K562 (cell line): ENCODE measurements around the gene DIP2B. TPM values are rescaled to one million over a fixed set of nuclear protein-coding genes. Genes with fewer than 3 reads are reported as not detected.

ENCODE experiments used
- ATAC-seq: fragments of 200-7000 bp; cut with Tn5 transposase; 3 replicates; pipeline ENCODE4 v1.9.1; 2020; ENCODE audit warnings: moderate library complexity
- BruUV-seq: library from RNA; stranded (reverse); fragments of 400-500 nt; replicated peaks from 2 replicates; lab custom pipeline; 2021; lab: Mats Ljungman, UMichigan
- CTCF ChIA-PET: fragments of 300-600 bp; formaldehyde crosslinking; extraction: SDS; loops from one replicate; lab custom pipeline; 2021; ENCODE audit warnings: low intra/inter-chr PET ratio; lab: Yijun Ruan, JAX
- POLR2A ChIA-PET: fragments of 300-600, 350-650 bp; sonication (Branson Sonifier 250); formaldehyde crosslinking; extraction: SDS; loops from one replicate; lab custom pipeline; 2021; ENCODE audit warnings: antibody characterized with exemption, inconsistent platforms; lab: Yijun Ruan, JAX
- DNase-seq, 4 experiments: peaks; one replicate each; pipeline versions ENCODE4 v3.0.0 to v3.0.0-alpha.2; 2011 to 2018; ENCODE audit warnings: low spot score in 3 of 4, mixed read lengths in 3 of 4; ENCODE audit errors: extremely low read depth in 1 of 4
- FAIRE-seq: peaks from 2 replicates; lab custom pipeline; 2011; peaks lifted over from hg19 to GRCh38; lab: Jason Lieb, UNC
- H2AFZ ChIP-seq: 2 replicates; pipeline ENCODE4 v1.6.0; 2011; ENCODE audit warnings: low read depth, low read length, control low read depth, inconsistent platforms
- H3K27ac ChIP-seq: fragments of 200-600 bp; 3 replicates; pipeline ENCODE4 v1.8.0; 2011; ENCODE audit warnings: low read depth, mild to moderate bottlenecking, control low read depth, inconsistent platforms, low read length, moderate library complexity, mixed read lengths; ENCODE audit errors: extremely low read depth
- H3K27me3 ChIP-seq, 2 experiments: fragments of 300-600 bp in 1 of 2; 2 replicates in 1 of 2; 3 replicates in 1 of 2; pipeline versions ENCODE4 v1.6.0 to v1.8.0; 2011; ENCODE audit warnings: inconsistent platforms in 2 of 2, low read length in 2 of 2, mild to moderate bottlenecking in 1 of 2, mixed read lengths in 1 of 2, moderate library complexity in 1 of 2; ENCODE audit not compliant: control insufficient read depth in 2 of 2, insufficient read depth in 2 of 2
- H3K36me3 ChIP-seq: fragments of 300-600 bp; 3 replicates; pipeline ENCODE4 v1.8.0; 2011; ENCODE audit warnings: mild to moderate bottlenecking, low read length, inconsistent platforms; ENCODE audit not compliant: control insufficient read depth, insufficient read depth
- H3K4me1 ChIP-seq, 2 experiments: fragments of 200-600 bp in 1 of 2; replicated peaks in 1 of 2; 2 replicates in 1 of 2; 3 replicates in 1 of 2; pipeline versions ENCODE4 v1.5.1 to v1.8.0; 2011; ENCODE audit warnings: inconsistent platforms in 2 of 2, low read length in 2 of 2, mild to moderate bottlenecking in 1 of 2, mixed read lengths in 1 of 2, moderate library complexity in 1 of 2; ENCODE audit not compliant: control insufficient read depth in 2 of 2, insufficient read depth in 2 of 2
- H3K4me2 ChIP-seq: 2 replicates; pipeline ENCODE4 v1.6.1; 2011; ENCODE audit warnings: low read length, control low read depth, inconsistent platforms, mixed read lengths; ENCODE audit not compliant: insufficient read depth
- H3K4me3 ChIP-seq: fragments of 200-600 bp; sonication (generic), shearing (Covaris generic); 2 replicates; pipeline ENCODE4 v1.5.1; 2016; ENCODE audit warnings: control low read depth, inconsistent platforms
- H3K79me2 ChIP-seq: fragments of 200-600 bp; 3 replicates; pipeline ENCODE4 v1.8.0; 2011; ENCODE audit warnings: low read length, inconsistent platforms; ENCODE audit not compliant: control insufficient read depth, insufficient read depth
- H3K9ac ChIP-seq, 2 experiments: 2 replicates each; pipeline versions ENCODE4 v1.6.0 to v1.6.1; 2011; ENCODE audit warnings: low read depth in 2 of 2, low read length in 2 of 2, control low read depth in 1 of 2, inconsistent platforms in 1 of 2, mild to moderate bottlenecking in 1 of 2, mixed read lengths in 1 of 2; ENCODE audit not compliant: insufficient read depth in 1 of 2
- H3K9me1 ChIP-seq: one replicate; pipeline ENCODE4 v1.6.0; 2011; ENCODE audit warnings: inconsistent platforms, mild to moderate bottlenecking, low read length, moderate library complexity; ENCODE audit not compliant: control insufficient read depth, insufficient read depth
- H3K9me3 ChIP-seq: replicated peaks from 2 replicates; pipeline ENCODE4 v1.5.1; 2011; ENCODE audit warnings: low read depth, low read length, inconsistent platforms; ENCODE audit not compliant: control insufficient read depth, insufficient read depth
- H4K20me1 ChIP-seq: replicated peaks from 2 replicates; pipeline ENCODE4 v1.6.1; 2011; ENCODE audit warnings: low read length, inconsistent platforms, mixed read lengths; ENCODE audit not compliant: control insufficient read depth, insufficient read depth
- ESRRA ChIP-seq: fragments of 450-650 bp; IDR thresholded peaks from 2 replicates; pipeline ENCODE4 v1.6.1; 2014; ENCODE audit warnings: low read depth, mild to moderate bottlenecking, moderate library complexity, borderline replicate concordance
- FOXP1 ChIP-seq: sonication (generic); formaldehyde crosslinking; IDR thresholded peaks from 2 replicates; pipeline ENCODE4 v1.8.0; 2022; ENCODE audit warnings: mild to moderate bottlenecking, missing genetic modification reagents
- GTF2E2 ChIP-seq: fragments of 200-800 bp; sonication (Bioruptor generic); IDR thresholded peaks from 2 replicates; pipeline ENCODE4 v1.6.1; 2016; ENCODE audit warnings: missing genetic modification characterization, missing compliant biosample characterization
- HNRNPUL1 ChIP-seq: fragments of 200-400 bp; formaldehyde crosslinking; IDR thresholded peaks from 2 replicates; pipeline ENCODE4 v1.6.1; 2017; ENCODE audit warnings: low read length
- TSC22D4 ChIP-seq: fragments of 450-650 bp; IDR thresholded peaks from 2 replicates; pipeline ENCODE4 v1.6.1; 2016; ENCODE audit warnings: missing genetic modification characterization, missing biosample characterization, control low read depth
- ZSCAN32 ChIP-seq: fragments of 450-650 bp; formaldehyde crosslinking; IDR thresholded peaks from 2 replicates; pipeline ENCODE4 v1.4.0; 2020; ENCODE audit warnings: mild to moderate bottlenecking, moderate library complexity
- WGBS: fragments of 100-300 bp; shearing (Covaris generic); methylation state at CpG from one replicate; pipeline ENCODE4 v1.1.6; 2016; ENCODE audit warnings: low coverage, mixed read lengths; ENCODE audit not compliant: insufficient coverage; ENCODE audit errors: missing lambda C conversion rate; 5-methylcytosine and 5-hydroxymethylcytosine counted together
- in situ Hi-C: fragments of 300-500 bp; cut with MboI; formaldehyde crosslinking; loops from 4 replicates; pipeline ENCODE4 v1.15.0; 2018; ENCODE audit warnings: inconsistent platforms, mixed read lengths
- intact Hi-C: fragments of 100-400 bp; cut with micrococcal nuclease; formaldehyde crosslinking; loops from 2 replicates; pipeline ENCODE4 v1.14.2; 2022
- polyA plus RNA-seq, 8 experiments: library from polyadenylated mRNA; depleted of rRNA in 4 of 8; stranded (reverse) in 5 of 8; unstranded in 3 of 8; fragments of >200 nt; fragmentation: Nextera tagmentation in 2 of 8; fragmentation: Illumina TruSeq in 1 of 8; extraction: Ambion mirVana in 2 of 8; extraction: Trizol in 1 of 8; gene quantifications; 2 replicates each; pipeline versions ENCODE4 v1.2.1 to v1.2.3, GENCODE V29; 2011 to 2014; ENCODE audit warnings: inconsistent platforms in 1 of 8, missing spikeins in 1 of 8
- total RNA-seq, 7 experiments: library from RNA; depleted of rRNA in 6 of 7; stranded (reverse); fragments of >200 nt in 6 of 7; fragmentation: Illumina TruSeq in 2 of 7; extraction: Trizol in 2 of 7; gene quantifications; 2 replicates each; pipeline versions ENCODE4 v1.2.1 to v1.2.3, GENCODE V29; 2011 to 2021; ENCODE audit warnings: low replicate concordance in 1 of 7
- TF ChIP-seq, protein P1 (sequence below): sonication (generic); formaldehyde crosslinking; IDR thresholded peaks from 2 replicates; pipeline ENCODE4 v1.8.1; 2022; ENCODE audit warnings: missing genetic modification reagents

Gene DIP2B
- total and polyA plus RNA-seq, 9 of the 15 experiments (the other 6 are each of a cell fraction or from before 2014, with no cell fraction given) = 4.6 to 26.1 (median 18.8) TPM

DNA sequence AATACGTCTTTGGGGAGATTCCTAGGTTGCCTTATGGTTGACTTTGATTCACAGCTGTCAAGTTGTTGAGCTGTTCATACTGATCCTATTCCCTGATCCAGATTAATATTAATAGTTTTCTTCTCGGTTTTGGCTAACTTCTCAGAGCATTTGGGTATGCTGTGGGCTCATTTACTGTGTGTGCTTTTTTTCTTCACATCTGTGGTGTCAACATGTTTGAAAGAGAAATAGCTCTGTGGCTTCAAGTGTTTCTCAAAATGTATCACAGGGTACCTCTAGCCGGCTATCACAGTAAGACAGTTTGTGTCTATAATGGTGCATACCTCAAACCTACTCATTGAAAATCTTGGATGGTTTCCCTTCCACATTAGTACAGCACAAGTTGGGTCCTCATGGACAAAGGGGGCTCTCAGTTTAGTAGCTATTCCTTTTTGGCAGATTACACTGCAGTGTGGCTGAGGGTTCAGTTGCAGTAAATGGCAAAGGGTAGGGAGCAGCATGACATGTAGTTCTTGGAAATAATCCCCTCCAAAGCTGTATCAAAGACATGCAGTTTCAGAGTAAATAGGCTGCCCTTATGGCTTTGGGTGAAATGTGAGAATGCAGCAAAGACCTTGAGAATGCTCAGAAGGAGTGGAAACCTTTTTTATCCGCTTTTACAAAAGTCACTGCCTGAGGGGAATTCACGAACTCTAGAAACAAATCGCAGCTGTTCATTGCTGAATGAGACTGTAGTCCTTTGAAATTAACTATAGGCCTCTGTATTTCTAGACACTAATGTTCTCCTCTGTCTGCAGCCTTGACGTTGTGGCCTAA, 156.7 kb downstream of the DIP2B start (continued):
- TF ChIP-seq, protein P1, sequence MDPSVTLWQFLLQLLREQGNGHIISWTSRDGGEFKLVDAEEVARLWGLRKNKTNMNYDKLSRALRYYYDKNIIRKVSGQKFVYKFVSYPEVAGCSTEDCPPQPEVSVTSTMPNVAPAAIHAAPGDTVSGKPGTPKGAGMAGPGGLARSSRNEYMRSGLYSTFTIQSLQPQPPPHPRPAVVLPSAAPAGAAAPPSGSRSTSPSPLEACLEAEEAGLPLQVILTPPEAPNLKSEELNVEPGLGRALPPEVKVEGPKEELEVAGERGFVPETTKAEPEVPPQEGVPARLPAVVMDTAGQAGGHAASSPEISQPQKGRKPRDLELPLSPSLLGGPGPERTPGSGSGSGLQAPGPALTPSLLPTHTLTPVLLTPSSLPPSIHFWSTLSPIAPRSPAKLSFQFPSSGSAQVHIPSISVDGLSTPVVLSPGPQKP = no peak

DNA sequence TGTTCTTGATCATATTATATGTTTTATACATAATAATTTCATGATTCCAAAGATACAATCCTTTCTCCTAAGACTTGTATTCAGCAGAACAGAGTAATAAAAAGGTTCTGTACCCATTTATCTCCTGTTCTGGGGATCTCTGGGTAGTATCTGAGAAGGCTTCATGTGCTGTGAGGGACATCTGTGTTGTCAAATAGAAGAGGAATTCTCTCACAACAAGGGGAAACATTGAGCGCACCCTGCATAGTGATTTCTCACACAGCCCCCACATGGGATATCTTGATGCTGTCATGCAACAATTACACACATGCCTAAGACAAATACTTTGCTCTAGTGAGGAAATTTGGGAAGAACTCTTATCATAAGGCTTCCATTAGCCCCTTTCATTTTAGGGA, 157.3 kb downstream of the DIP2B start:
- Histone ChIP-seq H3K4me2 (no peak overlapping the region), H3K4me1 (no peaks in the 10 kb centered on the region), H3K36me3 (peaks cover 8% of the 10 kb centered on the region), H3K27ac (no peak overlapping the region), H3K9ac (no peak overlapping the region), H4K20me1 (no peaks in the 10 kb centered on the region), H3K4me3 (no peak overlapping the region), H3K9me3 (no peaks in the 10 kb centered on the region), H3K79me2 (no peaks in the 10 kb centered on the region), H3K9me1 (no peaks in the 10 kb centered on the region), H3K27me3 (no peaks in the 10 kb centered on the region)
- ChIA-PET CTCF (no interaction called here), POLR2A (interaction anchor here (1.0 kb wide), 1 partner anchor 11 kb away, joined by 3 read pairs; no protein-coding TSS in a partner anchor)
- no peak for DNase-seq
- in situ Hi-C loops = no loop called here
- no peak for ATAC-seq
- no TSS peak for BruUV-seq
- WGBS = 83% methylated on average over 1 of the region's 1 CpG
- no peak for TF ChIP-seq GTF2E2 (tag)
- no peak for TF ChIP-seq FOXP1 (CRISPR knock-in tag)
- TF ChIP-seq HNRNPUL1 = no peak
- TF ChIP-seq ESRRA = no peak
- no peak for TF ChIP-seq ZSCAN32 (CRISPR knock-in tag)
- TF ChIP-seq TSC22D4 (tag) = no peak
- TF ChIP-seq, all 486 proteins: peak for 0
- H2AFZ ChIP-seq = no peak overlapping the region
- no peak for FAIRE-seq
- intact Hi-C loops = no loop called here
